NCI-H1436 (cell line): ENCODE data around the gene SALL2.

Source experiments
- DNase-seq: peaks from one replicate; lab custom pipeline; 2025; lab: John Stamatoyannopoulos, UW

The SALL2 gene

DNA sequence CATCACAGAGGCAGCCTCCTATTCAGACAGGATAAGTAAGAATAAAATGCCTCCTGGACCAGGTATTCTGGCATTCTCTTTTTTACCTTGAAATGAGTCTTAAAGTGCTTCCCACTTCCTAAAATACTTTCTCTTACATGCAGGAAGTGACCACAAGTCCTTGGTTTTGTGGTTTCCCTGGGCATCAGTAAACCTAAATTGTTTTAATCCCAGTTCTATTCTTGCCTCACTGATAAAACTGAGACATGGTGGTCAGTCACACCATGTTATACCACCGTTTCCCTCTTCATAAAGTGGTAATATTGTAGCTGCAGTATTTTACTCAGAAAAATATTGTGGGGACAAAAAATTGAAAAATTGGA, 1.2 kb upstream of the SALL2 start:
- no peak for DNase-seq

DNA sequence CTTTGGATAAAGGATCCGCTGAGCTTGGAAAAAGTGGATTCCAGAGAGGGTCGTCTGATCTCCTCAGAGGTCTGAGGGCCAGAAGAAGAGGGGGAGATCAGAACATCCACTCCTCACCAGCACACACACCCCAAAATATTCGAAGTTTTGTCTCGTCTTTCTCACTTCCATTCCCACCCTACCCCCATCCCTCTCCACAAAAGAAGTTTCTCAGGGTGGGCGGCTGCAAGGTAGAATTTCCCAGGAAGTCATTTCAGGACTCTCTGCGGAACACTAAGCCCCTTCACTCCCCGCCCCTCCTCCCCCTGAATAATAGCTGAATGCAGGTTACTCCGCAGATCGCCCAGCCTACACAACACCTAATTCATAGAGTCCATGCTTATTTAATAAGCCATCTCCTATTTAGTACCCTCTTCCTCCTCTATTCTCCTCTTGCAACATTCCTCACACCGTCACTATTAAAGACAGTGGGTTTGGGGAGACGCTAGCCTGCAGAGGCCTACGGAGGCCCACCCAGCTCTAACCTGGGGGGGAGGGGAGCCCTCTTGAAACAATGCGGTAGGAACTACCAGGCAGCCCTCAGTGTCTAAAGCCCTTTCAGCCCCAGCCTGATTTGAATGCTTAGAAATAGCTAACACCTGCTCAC, 649 bp upstream of the SALL2 start:
- peak; percentile 18 for DNase-seq

DNA sequence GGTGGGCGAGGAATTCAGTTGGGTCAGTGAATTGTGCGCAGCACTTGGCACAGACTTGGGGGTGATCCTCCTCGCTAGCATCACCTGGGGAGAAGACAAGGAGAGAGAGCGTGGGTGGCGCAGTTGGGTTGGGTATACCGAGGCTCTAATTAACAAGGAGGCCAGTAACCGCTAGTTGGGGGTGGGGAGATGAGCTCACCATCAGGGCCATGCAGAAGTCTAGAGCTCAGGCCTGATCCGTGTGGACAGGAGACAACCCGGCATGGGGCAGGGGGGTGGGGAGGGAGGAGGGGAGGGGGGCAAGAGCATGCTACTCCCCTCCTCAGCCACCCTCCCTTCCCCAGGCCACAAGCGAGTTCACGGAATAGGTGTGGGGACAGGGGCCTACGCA, 580 bp downstream of the SALL2 start:
- DNase-seq, result no peak

DNA sequence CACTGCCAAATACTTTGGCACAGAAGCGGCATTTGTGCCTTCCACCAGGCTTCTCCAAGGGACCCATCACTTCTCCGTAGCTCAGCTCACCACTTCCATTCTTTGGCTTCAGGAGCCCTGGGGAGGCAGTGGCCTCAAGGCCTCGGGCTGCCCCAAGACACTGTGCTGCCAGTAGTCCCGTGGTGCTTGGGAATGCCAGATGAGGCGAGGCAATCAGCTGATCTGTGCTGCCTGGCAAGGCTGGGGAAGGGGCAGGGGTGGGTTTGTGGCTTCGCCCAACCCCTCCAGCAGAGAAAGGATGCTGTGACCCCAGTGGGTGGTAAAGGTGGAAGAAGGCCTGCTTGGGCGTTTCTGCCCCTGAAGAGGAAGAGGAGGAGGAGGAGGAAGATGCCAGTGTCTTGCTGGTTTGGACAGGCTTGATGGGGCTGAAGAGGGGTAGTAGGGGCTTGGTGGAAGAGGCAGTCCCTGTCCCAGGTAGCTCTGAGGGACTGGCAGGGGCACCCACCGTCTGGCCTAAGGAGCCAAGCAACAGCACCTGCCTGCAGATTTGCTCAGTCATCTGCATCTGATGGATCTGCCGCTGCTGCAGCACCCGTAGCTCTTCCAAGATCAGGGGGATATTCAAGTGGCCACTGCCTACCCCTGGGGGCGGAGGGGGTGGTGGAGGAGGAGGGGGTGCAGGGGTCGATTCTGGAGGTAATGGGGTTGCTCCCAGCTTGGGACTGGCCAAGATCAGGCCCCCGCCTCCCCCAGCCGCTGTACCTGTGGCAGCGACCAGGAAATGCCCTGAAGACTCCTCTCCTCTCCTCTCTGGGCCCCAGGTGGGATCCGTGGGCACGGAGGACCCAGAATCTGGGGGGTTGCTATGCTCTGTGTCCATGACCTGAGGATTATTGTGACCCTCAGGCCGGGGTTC, 1.3 kb downstream of the SALL2 start:
- no peak for DNase-seq

DNA sequence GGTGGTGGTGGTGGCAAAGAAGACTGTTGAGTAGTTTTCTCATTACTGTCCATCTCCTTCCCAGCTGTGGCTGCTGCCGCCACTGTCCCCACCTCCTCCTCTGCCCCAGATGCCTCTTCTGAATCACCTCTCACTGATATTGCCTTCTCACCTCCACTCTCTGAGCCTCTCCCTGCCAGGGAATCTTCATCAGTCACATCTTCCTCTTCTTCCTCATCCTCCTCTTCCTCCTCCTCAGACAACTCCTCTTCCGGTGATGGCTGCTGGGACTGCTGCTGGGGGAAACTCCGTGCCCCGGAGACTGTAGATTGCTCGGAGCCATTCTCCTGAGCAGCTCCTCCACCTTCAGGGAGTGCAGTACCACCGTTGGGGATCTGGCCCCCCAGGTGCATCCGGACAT, 2.9 kb downstream of the SALL2 start:
- no peak for DNase-seq

DNA sequence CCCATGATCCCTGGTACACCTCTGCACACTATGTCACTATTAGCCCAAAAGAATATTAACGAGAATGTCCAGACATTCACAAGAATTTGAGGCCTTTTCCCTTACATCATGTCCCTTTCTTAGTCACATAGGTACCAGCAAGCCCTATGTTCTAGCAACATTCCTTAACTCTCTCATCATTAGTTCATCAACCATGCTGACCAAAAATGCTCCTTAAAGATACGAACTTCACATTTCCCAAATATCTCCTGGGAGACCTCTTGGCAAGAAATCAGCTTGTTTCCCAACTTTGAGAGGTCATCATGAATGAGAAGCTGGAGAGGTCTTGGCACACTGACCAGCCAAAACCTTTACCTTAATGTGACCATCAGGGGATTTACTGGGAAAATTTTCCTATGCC, 4.6 kb downstream of the SALL2 start:
- DNase-seq, result no peak

DNA sequence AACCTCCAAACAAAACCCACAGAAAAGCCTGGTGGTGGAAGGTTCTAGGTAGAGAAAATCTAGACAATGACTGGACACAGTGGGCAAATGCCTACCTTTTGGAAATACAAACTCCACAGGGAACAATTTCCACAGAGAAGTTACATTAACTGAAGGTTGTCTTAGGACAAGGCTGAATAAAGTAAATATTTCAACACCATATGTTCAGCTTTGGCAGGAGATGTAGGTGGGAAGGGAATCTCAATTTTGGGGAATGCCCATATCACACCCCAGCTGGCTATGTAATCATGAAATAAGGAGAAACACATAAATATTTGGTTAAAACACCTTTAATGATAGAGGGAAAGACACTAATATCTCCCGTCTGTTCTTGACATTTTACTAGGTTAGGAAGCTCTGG, 5.4 kb downstream of the SALL2 start:
- DNase-seq, result no peak

DNA sequence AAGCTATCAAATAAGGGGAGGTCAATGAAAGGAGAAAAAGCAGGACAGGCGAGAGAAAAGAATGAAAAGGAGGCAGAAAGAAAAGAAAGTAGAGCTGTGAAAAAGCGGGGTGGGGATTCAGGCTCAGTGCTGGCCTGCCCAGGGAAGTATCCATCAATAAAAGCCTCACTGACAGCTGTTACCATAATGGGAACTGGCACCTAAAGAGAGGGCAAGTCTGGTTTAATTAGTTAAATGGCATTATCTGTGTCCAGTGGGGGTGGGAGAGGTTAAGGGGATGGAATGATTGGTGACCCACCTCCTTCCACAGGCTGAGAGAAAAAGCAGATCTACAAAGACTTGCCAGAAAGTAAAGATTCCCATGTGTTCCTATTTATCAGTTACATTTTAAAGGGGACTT, 7.4 kb downstream of the SALL2 start:
- DNase-seq, result no peak

DNA sequence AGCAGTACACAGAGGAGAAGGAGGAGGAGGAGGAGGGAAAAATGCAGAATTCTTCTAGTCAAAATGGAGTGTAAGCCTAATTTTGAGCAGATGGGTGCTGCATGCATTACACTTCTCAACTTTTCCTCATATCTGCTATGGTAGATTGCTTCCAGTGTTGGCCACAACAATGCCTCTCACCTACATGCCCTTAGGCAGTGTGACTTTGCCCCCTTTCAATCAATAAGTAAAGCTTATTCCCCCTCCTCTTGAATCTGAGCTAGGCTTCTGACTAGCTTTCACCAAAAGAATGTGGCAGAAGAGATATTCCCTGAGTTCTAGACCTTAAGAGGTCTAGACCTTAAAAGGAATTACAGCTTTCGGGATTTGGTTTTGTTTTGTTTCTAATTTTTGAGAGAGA, 11.8 kb downstream of the SALL2 start:
- no peak for DNase-seq

DNA sequence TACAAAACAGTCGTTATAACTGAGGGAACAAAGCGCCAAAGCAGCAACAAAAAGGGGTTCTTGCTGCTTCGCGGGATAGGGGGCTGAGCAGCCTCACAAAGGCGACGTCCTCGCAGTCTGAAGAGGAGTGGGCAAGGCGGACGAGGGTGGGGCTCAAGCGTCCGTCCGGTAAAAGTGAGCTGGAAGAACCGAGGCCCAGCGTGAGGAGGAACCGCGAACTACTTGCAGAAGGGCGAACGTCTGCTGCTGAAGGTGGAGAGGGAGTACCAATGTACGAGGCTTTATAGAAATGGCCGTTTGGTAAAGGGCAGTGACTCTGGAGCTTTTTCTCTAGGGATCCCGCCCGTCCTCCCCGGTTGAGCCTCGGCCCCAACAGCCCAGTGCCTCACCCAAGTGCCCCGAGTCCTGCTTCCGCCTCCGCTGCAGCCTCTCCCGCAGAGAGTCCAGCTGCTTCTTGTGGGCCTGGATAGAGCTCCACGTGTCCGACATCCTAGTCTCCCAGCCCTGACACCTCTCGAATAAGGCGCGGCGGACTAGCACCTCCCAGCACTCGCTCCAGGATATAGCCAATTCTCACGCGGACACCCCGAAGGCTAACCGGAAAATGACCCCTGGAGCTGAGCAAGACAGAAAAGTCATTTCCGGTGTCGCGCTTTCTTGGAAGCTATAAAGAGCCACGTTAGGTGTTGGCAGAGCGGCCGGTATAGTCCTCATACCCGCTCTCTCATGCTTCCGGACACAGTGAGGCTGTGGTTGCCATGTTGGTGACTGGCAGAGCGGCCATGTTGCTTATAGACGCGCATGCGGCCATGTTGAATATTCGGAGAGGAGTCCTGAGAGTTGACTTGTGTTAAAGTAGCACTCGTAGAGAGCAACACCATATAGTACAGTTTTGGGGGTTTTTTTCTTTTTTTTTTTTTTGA, 15.2 kb downstream of the SALL2 start, which contains the start of gene METTL3:
TSS of gene METTL3 (minus strand) at position 606 of the 923 bp plus-strand sequence. CDS start at position 489, 117 bp downstream.
- DNase-seq, result peak; percentile 96

DNA sequence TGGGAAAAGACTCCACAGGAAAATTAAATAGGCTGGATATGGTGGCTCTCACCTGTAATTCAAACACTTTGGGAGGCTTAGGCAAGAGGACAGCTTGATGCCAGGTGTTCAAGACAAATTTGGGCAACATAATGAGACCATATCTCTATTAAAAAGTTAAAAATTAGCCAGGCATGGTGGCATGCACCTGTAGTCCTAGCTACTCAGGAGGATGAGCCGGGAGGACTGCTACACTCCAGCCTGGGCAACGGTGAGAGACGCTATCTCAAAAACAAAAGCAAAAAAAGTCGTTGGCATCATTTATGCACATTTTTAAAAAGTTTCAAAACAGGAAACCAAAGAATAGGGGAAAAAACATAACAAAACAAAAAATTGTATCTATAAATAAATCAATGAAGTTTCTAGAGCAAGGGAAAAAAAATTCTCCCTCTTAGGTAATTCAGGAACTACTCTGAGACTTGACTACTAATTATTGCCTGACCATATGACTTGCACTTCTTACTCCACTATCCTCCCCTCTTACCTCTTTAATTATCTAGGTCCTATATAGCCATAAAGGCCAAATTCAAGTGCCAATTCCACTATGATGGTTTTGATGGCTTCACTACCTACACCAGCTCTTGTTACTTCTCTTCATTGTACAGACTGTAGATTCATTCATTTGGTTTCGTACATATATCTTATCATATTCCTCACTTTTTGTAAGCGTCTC, 16.6 kb downstream of the SALL2 start:
- no peak for DNase-seq

DNA sequence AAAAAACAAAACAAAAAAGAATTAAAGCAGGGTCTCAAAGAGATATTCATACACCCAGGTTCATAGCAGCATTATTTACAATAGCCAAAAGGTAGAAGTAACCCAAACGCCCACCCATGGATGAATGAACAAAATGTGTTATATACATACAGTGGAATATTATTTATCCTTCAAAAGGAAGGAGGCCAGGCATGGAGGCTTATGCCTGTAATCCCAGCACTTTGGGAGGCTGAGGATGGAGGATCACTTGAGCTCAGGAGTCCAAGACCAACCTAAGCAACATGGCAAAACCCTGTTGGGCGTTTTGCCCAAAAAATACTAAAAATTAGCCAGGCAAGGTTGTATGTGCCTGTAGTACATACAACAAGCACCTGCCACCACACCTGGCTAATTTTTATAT, 19.6 kb downstream of the SALL2 start:
- no peak for DNase-seq

DNA sequence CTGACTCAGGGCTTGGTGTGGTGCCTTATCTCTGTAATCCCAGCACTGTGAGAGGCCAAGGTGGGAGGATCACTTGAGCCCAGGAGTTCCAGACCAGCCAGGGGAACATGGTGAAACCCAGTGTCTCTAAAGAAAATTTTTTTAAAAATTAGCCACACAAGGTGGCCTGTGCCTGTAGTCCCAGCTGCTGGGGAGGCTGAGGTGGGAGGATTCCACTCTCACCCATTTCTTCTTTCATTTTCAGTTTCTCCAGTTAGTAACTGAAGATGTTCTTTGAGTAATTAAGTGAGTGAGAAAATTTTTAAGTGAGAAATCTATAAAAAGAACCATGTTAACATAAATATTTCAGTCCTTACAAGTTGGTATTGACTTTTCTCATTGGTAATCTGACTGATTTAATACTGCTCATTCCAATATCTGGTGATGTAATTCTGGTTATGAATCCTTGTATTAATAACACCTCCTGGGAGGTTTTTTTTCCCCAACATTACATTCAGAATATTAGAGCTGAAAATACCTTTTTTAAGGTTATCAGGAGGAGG, 21.1 kb downstream of the SALL2 start:
- DNase-seq, result no peak

DNA sequence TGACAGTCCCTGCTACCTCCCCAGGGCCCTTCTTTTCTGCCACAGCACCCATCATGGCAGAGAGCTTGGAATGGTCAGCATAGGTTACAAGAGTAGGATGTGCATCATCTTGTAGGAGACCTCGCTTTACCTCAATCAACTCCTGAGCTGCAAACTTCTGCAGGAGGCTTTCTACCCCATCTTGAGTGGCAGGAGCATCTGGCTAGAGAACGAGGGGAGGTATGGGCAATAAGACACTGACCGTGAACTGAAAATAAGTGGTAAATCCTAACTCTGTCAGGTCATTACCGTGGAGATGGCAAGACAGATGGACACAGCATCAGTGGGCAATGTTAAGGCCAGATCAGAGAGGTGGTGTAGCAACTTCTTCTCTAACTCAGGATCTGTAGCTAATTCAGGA, 22.8 kb downstream of the SALL2 start:
- no peak for DNase-seq

DNA sequence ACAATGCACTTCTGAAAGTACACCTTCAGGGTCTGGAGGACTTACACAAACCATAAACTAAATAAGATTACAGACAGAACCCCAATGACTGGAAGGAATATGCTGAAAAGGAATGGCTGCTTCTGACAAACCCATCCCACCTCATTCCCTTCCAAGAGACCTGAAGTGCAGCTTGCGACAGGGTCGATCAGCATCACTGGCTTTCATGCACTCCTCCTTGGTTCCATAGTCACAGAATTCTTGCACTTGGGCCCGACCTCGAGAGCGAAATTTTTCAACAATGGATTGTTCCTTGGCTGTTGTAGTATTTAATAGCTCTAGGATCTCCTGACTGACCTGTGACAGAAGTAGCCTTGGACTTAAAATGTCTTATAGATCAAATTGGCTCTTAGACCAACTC, 24.6 kb downstream of the SALL2 start:
- no peak for DNase-seq

DNA sequence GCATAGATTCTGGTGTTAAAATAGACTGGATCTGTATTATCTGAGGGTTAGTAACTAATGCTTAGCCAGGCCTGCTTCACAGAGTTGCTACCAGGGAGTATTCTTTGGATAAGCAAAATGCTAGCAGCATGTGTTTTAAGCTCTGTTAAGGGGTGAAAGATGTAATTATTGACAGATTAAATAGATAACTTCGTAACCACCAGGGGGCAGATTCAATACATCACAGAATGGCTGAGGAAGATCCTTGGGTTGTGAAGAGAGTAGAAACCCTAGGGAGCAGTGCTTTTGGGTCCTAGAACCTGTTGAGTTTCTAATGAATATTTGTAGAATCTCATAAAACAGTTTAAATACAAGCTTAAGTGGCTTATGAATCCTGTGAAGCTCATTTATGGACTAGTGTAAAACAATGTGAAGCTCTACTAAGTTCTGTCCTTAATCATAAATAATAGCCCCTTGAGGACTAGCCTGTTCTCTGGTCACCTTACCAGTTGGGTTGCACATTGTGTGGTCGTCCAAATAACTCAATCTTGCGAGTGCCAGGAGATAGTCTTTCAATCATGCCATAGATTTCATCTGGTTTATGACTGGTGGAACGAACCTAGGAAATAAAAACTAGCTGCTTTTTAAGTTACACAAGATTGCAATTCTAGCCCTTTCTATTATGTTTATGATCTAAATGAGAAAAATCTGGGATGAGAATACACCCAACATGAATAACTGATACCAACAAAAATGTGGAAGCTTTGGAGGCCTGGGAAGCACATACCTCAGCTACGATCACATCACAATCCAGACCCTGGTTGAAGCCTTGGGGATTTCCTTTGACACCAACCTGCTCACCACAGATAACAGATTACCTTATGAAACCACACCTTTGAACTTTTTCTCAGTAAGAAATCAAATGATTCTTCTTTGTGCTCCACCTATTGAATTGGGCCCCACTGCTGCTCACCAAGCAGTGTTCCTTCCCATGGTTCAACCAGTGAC, 27.3 kb downstream of the SALL2 start:
- DNase-seq, result peak; percentile 73

DNA sequence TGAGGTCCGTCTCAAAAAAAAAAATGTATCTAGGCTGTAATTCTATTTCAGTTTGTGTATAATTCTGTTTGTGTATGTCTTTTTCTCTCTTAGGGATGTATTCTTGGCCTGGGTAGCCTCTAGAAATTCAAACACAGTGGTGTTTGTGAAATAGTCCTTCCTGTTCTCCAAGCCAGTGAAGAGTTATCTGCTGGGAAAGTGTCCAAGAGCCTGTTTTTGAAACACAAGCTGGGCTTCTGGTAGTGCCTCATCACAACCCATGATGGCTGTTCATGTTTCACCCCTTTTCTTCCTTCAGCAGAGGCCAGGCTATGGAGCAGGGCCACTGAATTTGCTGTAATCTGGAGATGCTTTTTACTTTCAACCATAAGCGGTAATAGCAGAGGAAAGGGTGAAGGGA, 29.7 kb downstream of the SALL2 start:
- DNase-seq, result no peak

DNA sequence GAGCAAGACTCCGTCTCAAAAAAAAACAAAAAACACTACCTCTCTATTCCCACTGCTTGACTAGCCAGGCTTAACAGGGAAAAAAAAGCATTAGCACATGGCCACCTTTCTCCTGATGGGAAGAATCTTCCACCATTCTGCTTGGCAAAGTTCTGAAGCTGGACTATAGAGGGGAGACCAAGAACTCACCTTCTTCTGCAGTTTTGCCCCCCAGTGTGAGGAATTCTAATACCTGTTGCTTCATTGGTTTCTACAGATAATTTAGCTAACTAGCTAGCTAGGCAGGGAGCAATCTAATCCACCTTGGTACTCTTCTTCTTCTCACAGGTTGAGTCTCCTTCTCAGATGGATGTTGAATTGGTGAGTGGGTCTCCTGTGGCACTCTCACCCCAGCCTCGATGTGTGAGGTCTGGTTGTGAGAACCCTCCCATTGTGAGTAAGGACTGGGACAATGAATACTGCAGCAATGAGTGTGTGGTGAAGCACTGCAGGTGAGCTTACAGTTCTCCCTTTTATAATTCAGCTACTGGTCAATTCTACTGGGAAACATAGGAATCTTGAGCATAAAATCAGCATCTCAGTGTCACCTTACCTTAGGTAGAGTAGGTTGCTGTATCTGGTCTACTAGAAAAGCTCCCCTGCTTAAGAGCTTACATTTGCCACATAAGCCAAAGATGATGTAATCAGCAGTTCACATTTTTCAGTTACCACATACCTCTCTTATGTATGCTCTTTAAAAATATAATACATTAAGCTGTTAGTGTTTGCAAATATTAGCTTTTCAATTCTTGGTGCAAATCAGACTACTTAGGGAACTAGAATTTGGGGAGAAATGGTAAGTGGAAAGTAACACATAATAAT, 31.0 kb downstream of the SALL2 start:
- no peak for DNase-seq

DNA sequence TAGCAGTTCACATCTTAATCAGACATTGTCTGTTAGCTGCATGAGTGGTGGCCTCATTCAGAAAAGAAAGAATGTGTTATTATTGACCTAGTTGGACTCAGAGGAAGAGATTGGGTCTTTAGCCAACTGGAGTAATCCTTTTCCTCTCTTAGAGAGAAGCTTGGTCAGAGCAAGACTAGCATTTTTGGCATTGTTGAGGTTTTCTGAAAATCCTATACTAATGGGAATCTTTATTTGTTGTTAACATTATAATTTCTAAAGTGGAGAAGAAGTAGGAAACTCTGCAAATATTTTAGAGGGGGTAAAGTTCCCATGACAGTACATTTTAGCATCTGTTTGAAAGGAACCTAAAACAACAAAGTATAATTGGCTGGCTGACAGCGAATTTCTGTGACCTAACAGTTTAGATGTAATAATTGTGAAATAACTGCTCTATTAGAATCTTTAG, 39.5 kb downstream of the SALL2 start:
- no peak for DNase-seq
